ENCODE results near the gene SP9.
A peak's percentile ranks its signal among the peaks of the same experiment; 100 is the strongest.

SP9 gene

DNA sequence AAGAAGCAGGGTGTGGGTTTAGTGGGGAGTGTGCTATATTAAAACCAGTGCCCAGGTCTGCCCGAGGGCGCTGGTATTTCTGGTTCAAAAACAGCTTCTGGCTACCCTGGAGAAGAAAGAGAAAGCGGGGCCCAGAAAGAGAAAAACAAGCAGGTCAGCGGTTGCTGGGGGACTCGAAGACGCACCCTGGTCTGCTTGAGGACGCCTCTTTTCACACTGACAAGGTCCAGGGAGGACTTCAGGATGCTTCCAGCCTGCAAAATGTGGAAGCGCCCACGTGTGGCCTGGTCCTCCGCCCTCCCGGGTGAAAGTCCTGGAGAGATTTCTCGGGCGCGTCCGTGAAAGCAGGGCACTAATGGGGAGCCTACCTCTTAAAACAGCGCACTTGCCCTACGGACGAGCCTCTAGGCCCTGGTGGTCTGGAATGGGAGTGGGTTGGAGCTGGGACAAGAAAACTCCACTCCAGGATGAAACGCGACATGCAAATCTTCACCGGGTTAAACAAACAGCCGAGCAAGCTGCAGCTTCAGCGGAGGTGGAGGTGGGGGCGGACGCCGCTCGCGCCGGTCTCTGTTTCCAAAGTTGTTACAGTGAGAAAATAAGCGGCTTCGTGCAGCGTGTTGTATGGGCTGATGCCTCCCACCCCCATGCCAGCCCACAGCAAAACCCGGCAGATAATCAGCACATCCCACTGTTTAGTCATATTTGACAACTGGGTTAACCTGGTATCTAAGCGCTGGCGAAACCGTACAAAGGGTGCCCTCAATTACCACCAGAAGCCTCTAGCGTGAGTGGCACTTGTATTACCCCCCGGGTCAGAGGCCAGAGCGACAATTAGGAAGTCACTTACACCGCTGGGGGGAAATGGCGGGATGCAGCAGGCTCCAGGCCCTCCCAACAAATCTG lies 1.1 kb upstream of the SP9 start:
- no peak for DNase-seq

GRCh38 chr2:174334278-174334715 lies 457 bp upstream of the SP9 start:
- no peak for DNase-seq

- no peak for DNase-seq
Measured at GRCh38 chr2:174335254-174335987, 667 bp downstream of the SP9 start.

GRCh38 chr2:174335988-174336500 lies 1.3 kb downstream of the SP9 start:
- DNase-seq, result no peak

DNA sequence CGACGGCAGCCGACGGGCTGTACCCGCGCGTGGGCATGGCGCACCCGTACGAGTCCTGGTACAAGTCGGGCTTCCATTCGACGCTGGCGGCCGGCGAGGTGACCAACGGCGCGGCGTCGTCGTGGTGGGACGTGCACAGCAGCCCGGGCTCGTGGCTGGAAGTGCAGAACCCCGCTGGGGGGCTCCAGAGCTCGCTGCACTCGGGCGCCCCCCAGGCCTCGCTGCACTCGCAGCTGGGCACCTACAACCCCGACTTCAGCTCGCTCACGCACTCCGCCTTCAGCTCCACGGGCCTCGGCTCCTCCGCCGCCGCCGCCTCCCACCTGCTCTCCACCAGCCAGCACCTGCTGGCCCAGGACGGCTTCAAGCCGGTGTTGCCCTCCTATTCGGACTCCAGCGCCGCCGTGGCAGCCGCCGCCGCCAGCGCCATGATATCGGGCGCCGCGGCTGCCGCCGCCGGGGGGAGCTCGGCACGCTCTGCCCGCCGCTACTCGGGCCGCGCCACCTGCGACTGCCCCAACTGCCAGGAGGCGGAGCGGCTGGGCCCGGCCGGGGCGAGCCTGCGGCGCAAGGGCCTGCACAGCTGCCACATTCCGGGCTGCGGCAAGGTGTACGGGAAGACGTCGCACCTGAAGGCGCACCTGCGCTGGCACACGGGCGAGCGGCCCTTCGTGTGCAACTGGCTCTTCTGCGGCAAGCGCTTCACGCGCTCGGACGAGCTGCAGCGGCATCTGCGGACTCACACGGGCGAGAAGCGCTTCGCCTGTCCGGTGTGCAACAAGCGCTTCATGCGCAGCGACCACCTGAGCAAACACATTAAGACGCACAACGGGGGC lies 2.0 kb downstream of the SP9 start:
- DNase-seq, result no peak

DNA sequence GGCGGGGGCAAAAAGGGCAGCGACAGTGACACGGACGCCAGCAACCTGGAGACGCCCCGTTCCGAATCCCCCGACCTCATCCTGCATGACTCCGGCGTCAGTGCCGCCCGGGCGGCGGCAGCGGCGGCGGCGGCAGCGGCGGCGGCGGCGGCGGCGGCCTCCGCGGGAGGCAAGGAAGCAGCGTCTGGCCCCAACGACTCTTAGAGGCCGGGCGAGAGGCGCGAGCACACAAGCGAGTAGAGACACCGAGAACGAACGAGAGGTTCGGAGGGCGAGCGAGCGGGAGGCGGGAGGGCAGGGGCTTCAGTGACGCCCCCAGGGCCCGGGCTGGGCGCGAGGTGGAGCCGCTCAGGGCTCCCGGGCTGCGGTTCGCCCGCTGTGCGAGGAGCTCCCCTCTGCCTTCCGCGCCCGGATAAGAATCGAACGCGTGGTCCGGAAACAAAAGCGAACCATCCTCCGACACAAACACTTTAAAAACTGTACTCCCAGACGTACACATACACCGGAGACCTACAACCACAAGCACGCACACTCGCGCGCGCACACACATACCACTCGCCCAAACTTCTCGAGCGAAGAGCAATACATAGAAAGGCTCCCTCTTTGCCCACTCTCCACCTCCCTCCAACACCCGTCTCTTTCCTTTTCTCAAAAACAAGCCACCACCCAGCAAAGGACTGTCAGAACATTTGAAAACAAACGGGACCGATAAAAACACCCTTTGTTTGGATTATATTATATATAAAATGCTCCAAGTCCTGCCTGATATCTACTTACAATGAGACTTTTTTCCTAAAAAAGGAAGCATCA lies 2.8 kb downstream of the SP9 start:
- DNase-seq, result no peak

DNA sequence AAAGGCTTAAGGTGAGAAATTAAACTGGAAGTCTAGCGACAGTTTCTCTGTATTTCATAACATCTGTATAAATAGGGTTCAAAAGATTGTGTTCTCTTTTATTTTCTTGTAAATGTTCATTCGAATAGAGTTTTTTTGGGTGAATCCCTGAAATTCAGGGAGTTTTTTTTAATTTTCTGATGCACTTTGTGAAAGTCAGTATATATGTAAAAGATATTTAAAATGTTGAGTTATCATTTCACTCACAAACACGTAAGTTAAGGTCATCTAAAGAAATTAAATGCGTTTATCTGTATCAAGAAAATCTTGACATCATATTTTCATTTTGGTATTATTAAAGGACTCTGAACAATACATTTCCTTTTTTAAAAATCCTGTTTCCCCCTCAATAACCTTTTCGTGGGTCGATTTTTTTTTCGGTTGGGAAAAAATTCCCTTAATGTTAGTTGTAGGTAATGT lies 3.4 kb downstream of the SP9 start:
- DNase-seq, result no peak

GRCh38 chr2:174338671-174339560 lies 4.2 kb downstream of the SP9 start:
- DNase-seq, result no peak

- DNase-seq, result no peak
Measured at GRCh38 chr2:174339561-174340399, 5.0 kb downstream of the SP9 start.

GRCh38 chr2:174340400-174341292 lies 5.9 kb downstream of the SP9 start:
- DNase-seq, result no peak

- DNase-seq, result peak; percentile 88
Measured at GRCh38 chr2:174341293-174341994, 6.7 kb downstream of the SP9 start.

DNA sequence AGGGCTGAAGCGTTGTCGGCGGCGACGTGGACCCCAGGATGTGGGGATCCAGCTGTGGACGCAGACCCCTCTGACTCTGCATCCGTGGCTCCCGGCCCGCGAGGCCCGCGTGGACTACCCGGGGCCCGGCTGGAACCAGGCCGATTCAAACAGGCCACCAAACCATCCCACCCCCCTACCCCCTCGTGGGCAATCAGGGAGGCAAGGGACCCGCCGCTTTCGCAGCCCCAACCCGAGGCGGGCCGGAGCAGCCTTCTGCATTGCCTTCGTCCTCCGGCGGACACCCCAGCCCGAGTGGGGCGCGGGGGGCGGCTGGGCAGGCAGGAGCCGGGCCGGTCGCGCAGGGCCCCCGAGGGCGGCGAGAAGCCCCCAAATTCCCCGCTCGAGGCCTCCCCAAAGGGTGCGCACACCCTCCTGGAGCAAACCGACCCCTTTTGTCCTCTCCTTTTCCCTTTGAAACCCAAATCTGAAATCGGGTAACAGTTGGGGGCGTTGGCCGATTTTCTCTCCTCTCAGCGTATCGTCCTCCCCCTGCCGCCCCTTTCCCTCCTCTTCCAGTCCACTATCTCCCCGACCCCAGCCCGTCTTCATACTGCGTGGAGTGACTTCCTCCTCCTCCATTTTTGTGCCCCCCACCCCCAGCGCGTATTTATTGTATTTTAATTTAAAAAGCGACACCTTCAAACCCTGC lies 7.4 kb downstream of the SP9 start:
- no peak for DNase-seq

DNA sequence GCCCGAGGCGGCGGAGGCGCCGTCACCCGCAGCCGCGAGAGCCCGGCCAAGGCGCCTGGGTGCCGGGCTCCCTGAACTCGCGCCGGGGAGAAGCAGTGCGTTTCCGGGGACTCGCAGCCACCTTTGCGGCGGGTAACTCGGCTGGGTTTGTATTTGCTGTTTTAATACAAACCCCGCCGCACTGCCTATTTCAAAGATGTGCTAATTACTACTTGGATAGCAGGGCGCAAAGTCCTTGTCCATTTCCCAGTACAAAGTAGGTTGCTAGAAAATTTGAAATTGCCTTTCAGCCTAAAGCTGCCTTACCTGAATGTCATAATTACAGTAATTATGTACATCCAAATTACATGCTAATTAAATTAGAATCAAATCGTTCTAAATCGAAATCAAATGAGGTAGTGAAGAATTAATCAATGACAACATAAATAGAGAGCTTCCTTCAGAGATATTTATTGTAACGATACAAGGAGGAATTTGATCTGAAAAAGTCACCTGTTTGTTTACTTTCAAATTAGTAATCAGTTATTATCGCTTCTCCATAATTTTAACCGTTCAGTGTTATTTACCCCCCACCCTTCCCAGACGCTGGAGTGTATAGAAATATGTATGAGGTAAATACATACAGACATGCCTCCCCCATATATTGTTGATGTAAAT lies 8.1 kb downstream of the SP9 start:
- DNase-seq, result no peak

- no peak for DNase-seq
Measured at GRCh38 chr2:174343343-174343622, 8.5 kb downstream of the SP9 start.

- no peak for DNase-seq
Measured at GRCh38 chr2:174343623-174344455, 9.1 kb downstream of the SP9 start.
